ENCODE data around the gene FARS2. TPM values are rescaled to one million over a fixed set of nuclear protein-coding genes. Genes with fewer than 3 reads are reported as not detected.

Gene FARS2
- polyA plus RNA-seq, 1 donor (not counting 4 experiments of a cell fraction or from before 2014, with no cell fraction given), result 21.3 TPM

DNA sequence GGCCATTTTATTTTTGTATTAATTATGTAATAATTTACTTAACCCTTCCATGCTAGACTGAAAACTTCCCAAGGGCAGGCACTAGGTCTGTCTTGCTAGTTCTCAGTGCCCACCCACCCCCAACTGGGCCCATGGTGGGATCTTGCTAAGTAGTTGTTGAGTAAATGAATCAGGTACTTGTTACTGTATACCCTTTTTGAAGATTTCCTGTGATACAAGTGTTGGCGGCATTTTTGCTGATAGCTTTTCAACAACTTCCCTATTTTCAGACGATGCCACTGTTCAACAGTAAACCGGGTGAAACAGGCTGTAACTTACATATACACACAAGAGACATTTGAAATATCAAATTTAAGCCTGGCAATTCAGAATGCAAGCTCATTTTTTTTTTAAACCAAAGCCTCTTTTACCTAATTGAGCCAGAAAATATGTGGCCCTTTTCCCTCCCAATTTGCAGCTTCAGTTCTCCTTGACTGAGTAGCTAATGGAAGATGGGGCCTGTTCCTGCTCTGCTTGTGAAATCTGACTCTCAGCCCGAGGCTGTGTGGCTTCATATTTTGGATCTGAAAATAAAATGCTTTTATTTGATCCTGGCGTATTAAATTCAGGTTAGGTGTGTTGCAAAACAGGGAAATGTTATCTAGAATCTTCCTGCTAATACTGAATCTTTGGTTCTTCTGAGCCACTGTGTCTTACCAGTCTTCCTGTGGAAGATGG, 457.1 kb downstream of the FARS2 start:
- Histone ChIP-seq H3K9ac (ENCODE audit: control insufficient read depth, extremely low read depth, insufficient read depth, low read length) (no peak overlapping the region), H3K4me3 (ENCODE audit: control insufficient read depth in 2 of 3, extremely low read depth in 1 of 3, insufficient read depth in 2 of 3, low read depth in 1 of 3, low read length in 3 of 3) (no peak overlapping the region), H3K79me2 (ENCODE audit: control insufficient read depth, insufficient read depth, low read length) (no peaks in the 10 kb centered on the region), H3K9me3 (ENCODE audit: control insufficient read depth, low read depth, low read length) (no peaks in the 10 kb centered on the region), H3K4me2 (ENCODE audit: control insufficient read depth, extremely low read depth, insufficient read depth, low read depth, low read length) (no peak overlapping the region), H3K27ac (ENCODE audit: control insufficient read depth, insufficient read depth, low read length) (no peak overlapping the region), H2AFZ (ENCODE audit: control insufficient read depth, low read length) (no peak overlapping the region), H3K36me3 (ENCODE audit: control insufficient read depth in 2 of 2, extremely low read depth in 1 of 2, insufficient read depth in 2 of 2, low read length in 2 of 2) (no peaks in the 10 kb centered on the region), H4K20me1 (ENCODE audit: control insufficient read depth, extremely low read depth, insufficient read depth, low read length) (no peaks in the 10 kb centered on the region), H3K9me1 (ENCODE audit: control insufficient read depth, extremely low read depth, insufficient read depth, low read length) (no peaks in the 10 kb centered on the region), H3K4me1 (ENCODE audit: control insufficient read depth, extremely low read depth, insufficient read depth, low read length) (no peaks in the 10 kb centered on the region), H3K27me3 (ENCODE audit: control insufficient read depth, extremely low read depth, insufficient read depth, low read length) (no peaks in the 10 kb centered on the region)
- FAIRE-seq (no peak), DNase-seq (ENCODE audit: low read depth, low spot score) (no peak)
- dilution Hi-C loops (cut with MboI; ENCODE audit: extremely low pct_ligation_motif_present, low sequenced_read_pairs), result no loop called here
- TF ChIP-seq, protein P1, sequence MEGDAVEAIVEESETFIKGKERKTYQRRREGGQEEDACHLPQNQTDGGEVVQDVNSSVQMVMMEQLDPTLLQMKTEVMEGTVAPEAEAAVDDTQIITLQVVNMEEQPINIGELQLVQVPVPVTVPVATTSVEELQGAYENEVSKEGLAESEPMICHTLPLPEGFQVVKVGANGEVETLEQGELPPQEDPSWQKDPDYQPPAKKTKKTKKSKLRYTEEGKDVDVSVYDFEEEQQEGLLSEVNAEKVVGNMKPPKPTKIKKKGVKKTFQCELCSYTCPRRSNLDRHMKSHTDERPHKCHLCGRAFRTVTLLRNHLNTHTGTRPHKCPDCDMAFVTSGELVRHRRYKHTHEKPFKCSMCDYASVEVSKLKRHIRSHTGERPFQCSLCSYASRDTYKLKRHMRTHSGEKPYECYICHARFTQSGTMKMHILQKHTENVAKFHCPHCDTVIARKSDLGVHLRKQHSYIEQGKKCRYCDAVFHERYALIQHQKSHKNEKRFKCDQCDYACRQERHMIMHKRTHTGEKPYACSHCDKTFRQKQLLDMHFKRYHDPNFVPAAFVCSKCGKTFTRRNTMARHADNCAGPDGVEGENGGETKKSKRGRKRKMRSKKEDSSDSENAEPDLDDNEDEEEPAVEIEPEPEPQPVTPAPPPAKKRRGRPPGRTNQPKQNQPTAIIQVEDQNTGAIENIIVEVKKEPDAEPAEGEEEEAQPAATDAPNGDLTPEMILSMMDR (optimal IDR thresholded peaks at IDR 0.05 in 1 of 3, IDR thresholded peaks at IDR 0.05 in 1 of 3, conservative IDR thresholded peaks at IDR 0.05 in 1 of 3; ENCODE audit: extremely low read depth in 1 of 3, insufficient read depth in 2 of 3, low read length in 3 of 3), result no peak
- TF ChIP-seq EZH2 (IDR thresholded peaks at IDR 0.05; ENCODE audit: low read length), result no peak

DNA sequence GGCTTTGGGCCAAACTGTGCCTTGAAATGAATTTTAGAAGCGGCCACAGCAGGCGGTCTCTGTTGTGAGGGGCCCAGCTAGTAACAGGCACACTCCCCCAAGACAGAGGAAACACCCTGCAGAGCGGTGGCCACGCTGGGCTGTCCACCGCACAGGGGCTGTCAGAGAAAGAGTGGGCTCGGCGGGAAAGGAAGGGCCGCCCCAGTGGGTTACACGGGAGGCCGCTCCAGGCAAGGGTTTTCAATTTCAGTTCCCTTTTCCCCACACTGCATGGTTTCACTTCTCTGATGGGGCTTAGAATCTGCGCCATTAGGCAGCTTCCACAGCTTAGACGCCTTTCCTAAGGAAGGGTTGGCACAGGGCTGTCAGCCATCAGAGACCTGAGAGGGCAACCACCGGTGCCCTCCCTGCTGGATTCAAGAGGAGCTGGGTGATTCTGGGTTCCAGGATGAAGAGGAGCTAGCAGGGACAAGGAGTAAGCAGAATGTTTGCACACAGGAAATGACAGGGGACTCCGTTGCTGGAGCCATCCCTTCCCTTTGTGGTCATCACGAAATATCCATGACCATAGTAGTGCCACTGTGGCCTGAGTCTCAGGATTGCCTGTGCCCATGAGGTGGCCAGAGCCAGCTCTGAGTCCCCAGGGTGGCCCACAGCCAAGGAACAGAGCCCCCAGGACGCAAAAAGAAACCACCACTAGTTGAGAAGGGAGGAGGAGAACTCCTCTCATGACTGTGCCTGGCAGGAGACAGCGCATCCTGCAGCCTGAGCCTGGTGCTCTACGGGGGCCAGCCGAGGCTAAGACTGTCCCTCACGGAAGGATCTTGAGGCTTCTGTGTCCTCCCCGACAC, 462.8 kb downstream of the FARS2 start:
- Histone ChIP-seq H2AFZ (ENCODE audit: control insufficient read depth, low read length) (no peak overlapping the region), H3K79me2 (ENCODE audit: control insufficient read depth, insufficient read depth, low read length) (no peaks in the 10 kb centered on the region), H3K27me3 (ENCODE audit: control insufficient read depth, extremely low read depth, insufficient read depth, low read length) (no peaks in the 10 kb centered on the region), H3K4me1 (ENCODE audit: control insufficient read depth, extremely low read depth, insufficient read depth, low read length) (peaks cover 4% of the 10 kb centered on the region), H3K27ac (ENCODE audit: control insufficient read depth, insufficient read depth, low read length) (no peak overlapping the region), H4K20me1 (ENCODE audit: control insufficient read depth, extremely low read depth, insufficient read depth, low read length) (no peaks in the 10 kb centered on the region), H3K4me2 (ENCODE audit: control insufficient read depth, extremely low read depth, insufficient read depth, low read depth, low read length) (no peak overlapping the region), H3K9ac (ENCODE audit: control insufficient read depth, extremely low read depth, insufficient read depth, low read length) (no peak overlapping the region), H3K36me3 (ENCODE audit: control insufficient read depth in 2 of 2, extremely low read depth in 1 of 2, insufficient read depth in 2 of 2, low read length in 2 of 2) (no peaks in the 10 kb centered on the region), H3K9me1 (ENCODE audit: control insufficient read depth, extremely low read depth, insufficient read depth, low read length) (no peaks in the 10 kb centered on the region), H3K9me3 (ENCODE audit: control insufficient read depth, low read depth, low read length) (no peaks in the 10 kb centered on the region), H3K4me3 (ENCODE audit: control insufficient read depth in 2 of 3, extremely low read depth in 1 of 3, insufficient read depth in 2 of 3, low read depth in 1 of 3, low read length in 3 of 3) (no peak overlapping the region)
- no peak for TF ChIP-seq EZH2 (IDR thresholded peaks at IDR 0.05; ENCODE audit: low read length)
- TF ChIP-seq, protein P1 (optimal IDR thresholded peaks at IDR 0.05 in 1 of 3, IDR thresholded peaks at IDR 0.05 in 1 of 3, conservative IDR thresholded peaks at IDR 0.05 in 1 of 3; ENCODE audit: extremely low read depth in 1 of 3, insufficient read depth in 2 of 3, low read length in 3 of 3), result no peak
- FAIRE-seq (no peak), DNase-seq (ENCODE audit: low read depth, low spot score) (no peak)
- dilution Hi-C loops (cut with MboI; ENCODE audit: extremely low pct_ligation_motif_present, low sequenced_read_pairs), result no loop called here
